ENCODE data around the gene NLGN2.

Gene NLGN2

DNA sequence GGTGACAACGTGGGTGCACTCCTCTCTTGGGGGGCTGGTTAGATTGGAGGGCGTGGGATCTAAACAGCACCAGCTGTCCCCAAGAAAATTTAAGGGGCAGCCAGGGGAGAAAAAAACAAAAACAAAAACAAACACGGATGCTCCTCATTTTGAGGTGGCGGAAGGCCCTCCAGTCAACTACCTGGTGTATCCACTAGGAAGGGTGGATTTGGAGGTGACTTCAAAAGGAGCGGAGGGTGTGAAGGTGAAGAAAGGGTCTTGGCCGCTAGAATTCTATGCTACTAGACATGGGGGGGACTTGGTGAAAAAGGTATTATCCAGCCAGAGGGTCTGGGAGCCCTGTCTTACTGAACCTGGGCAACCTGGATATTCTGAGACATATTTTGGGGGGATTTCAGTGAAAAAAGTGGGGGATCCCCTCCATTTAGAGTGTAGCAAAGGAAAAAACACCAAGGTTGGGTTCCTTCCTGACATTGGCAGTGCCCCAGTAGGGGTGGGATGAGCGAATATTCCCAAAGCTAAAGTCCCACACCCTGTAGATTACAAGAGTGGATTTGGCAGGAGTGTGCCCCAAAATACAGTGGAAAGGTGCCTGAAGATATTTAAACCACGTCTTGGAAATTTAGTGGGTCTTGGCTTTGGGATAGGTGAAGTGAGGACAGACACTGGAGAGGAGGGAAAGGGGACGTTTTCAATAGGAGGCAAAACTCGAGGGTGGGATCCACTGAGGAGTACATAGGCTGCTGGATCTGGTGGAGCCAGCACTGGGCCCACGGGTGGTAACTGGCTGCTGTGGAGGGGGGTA, 31.2 kb downstream of the NLGN2 start:
- no peak for DNase-seq

DNA sequence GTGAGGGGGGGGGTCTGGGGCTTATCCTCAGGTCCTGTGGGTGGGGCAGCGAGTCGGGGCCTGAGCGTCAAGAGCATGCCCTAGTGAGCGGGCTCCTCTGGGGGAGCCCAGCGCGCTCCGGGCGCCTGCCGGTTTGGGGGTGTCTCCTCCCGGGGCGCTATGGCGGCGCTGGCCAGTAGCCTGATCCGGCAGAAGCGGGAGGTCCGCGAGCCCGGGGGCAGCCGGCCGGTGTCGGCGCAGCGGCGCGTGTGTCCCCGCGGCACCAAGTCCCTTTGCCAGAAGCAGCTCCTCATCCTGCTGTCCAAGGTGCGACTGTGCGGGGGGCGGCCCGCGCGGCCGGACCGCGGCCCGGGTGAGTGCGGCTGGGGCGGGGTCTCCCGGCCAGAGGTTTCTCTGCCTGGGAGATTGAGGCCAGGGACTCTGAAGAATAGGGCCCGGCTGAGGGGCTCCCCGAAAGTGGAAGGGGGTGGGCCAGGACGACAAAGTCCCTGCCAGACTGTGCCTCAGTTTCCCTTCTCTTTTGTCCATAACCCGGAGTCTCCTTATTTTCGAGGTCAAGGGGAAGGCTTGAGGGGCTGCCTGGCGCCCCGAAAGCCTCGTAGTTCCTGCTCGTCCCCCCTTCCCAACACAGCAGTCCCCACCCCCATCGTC, 31.9 kb downstream of the NLGN2 start, which contains the start of gene FGF11:
FGF11 (plus strand) TSS at position 51 of the 651 bp plus-strand sequence; CDS start at position 160, 109 bp downstream.
- no peak for DNase-seq

DNA sequence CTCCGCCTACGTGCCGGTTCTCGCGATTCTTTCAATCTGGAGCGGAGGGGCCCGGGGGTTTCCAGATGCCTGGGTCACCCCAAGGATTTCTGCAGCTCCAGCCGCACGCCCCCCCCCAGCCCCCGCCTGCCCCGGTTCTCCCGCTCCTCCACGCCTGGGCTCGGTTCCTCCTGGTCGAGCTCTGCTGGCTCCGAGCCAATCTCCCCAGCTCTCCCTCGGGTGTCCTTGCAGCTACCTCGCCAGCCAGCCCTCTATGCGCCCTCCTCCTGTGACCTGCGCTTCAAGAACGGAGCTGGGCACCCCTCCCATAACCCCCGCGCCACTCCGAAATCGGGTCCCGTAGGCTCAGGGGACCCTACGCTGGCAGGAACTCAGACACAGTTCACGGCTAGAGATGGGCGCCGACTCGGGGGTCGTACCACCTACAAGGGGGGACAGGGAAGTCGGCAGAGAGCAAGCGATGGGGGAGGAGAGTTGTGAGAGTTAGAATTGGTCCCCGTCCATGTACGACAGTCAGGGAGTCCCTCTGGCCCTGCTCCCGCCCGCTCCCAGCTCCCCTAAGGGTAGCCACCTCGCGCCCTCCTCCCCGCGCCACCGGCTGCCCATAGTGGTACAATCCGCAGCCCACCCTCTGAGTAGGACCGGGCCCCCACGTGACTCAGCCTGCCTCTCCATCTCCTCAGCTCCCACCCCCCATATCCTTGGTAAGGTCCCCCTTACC, 32.6 kb downstream of the NLGN2 start:
- DNase-seq = peak; percentile 27

DNA sequence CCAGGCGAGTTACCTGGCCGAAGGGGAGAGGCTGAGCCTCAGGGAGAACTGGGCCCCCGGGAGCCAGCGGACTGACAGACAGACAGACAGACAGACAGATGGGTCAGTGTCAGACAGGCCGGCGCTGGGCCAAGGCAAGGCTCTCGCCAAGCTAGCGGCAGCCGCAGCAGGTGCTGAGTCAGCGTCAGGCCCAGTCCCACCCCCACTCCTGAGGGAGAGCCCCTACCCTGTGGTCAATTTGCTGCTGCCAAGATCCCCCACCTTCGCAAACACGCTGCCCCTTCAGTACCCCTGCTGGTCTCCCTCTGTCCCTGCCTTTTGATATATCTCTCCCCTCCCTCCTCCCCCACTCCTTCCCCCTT, 33.2 kb downstream of the NLGN2 start:
- no peak for DNase-seq

DNA sequence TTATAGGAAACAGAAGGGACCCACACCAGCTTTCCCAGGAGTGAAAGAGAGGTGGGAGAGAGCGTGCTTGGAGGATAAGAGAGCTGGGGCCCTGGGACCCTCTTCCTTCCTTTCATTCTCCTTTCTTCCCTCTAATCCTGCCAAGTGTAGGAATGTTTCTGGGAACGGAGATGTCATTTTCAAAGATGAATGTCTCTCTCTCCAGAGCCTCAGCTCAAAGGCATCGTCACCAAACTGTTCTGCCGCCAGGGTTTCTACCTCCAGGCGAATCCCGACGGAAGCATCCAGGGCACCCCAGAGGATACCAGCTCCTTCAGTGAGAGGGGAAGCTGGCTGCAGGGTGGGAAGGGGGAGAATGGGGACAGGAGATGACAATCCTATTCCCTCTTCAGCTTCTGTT, 33.6 kb downstream of the NLGN2 start:
- DNase-seq = no peak

DNA sequence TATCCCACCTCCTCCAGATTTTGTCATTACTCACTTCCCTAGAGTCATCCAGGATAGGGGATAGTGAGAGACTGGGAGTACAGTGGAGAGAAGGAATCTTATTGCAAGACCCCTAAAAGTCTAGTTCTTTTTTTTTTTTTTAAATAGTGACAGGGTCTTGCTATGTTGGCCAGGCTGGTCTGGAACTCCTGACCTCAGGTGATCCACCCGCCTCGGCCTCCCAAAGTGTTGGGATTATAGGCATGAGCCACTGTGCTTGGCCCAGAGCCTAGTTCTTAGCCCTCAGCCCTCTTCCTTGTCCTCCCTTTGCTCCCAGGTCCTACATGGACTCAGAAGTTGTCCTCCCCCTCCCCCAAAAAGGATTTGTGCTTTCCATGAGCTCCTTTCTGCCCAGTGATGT, 34.5 kb downstream of the NLGN2 start:
- no peak for DNase-seq

DNA sequence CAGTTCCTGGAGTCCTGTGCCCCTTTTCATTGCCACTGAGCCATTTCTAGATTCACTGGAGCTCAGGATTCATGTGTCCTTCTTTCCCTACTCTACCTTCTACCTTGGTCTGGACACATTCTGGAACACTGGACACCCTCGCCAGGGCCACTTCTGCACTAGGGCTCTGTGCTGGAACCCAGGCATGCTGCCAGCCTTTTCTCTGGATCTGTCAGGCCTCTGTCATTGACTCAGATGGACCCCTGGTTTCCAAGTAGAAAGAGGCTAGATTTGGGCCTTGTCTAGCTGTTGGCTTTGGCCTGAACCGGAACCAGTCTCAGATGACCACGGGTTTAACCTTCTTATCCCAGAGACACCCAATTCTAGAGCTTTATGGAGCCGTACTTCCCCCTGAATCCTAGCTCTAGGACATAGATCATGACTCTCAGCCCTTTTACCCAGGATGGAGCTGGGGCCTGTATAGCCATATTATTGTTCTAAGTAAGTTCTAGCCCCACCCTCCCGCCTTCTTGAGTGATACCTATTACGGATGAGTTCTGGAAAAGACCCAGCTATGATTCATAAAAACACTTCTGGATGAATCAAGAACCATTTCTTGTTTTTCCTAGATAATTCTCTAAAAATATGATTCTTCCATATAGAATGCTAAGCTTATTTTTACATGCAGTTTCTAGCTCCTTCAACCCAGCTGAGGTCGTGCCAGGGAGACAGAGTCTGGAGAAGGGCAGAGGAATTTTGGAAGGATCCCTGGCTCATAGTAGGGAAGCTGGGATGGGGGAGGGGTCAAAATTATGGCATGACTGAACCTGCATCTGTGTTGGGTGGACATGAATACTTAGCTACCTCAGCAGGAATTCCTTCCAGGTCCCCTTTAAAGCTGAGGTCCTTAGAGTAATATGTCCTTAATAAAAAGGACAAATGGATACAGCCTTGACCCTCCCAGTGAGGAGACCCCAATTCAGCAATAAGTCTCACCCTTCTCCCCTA, 36.1 kb downstream of the NLGN2 start:
- DNase-seq = no peak

DNA sequence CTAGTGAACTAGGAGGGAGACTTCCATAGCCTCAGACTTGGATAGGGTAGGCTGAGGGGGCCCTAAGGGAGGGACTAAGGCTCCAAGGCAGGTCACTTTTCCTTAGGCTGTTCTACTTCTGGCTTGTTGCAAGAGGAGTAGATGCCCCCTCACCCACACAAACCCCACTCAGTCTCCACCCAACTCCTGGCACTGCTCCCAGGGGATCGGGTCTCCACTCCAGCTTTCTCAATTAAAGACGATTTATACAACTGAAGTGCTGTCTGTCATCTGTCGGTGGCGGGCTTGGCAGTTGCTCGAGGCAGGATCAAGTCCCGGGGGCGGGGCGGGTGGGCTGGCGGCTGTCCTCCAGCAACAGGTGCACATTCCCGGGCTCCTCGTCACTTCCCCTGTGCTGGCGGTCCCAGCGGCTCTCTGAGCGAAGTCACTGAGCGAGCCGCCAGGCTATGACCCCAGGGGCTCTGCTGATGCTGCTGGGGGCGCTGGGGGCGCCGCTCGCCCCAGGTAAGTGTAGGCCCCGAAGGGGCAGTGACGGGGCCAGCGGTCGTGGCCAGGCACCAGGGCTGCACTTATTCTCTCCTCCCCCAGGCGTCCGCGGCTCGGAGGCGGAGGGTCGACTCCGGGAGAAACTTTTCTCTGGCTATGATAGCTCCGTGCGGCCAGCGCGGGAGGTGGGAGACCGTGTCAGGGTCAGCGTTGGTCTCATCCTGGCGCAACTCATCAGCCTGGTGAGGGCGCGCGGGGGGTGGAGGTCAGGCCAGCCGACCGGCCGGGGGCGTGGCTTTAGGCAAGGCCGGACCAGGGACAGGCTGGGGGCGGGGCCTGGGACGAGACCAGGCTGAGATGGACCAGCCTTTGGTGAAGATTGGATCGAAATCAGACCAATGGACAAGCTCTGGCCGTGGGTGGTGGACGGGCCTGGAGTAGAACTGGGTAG, 37.3 kb downstream of the NLGN2 start, which contains the start of gene CHRNB1:
CHRNB1 (plus strand) TSS at position 380 of the 937 bp plus-strand sequence; CDS start at position 447, 67 bp downstream.
- DNase-seq = no peak

DNA sequence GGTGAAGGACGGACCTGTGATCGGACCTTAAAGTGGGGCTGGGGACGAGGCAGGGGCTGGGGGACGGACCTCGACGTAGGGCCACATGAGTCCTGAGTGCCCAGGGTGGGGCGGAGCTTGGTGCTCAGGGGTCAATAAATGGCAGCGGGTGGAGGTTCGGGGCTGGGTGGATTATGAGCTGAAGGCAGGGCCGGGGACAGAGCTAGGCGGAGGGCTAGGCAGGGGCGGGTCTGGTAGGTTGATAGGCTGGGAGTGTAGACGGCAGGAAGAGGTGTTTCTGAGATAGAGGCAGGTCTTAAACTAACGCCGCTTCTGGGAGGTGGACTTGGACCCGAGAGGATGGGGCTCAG, 37.9 kb downstream of the NLGN2 start:
- peak; percentile 25 for DNase-seq

DNA sequence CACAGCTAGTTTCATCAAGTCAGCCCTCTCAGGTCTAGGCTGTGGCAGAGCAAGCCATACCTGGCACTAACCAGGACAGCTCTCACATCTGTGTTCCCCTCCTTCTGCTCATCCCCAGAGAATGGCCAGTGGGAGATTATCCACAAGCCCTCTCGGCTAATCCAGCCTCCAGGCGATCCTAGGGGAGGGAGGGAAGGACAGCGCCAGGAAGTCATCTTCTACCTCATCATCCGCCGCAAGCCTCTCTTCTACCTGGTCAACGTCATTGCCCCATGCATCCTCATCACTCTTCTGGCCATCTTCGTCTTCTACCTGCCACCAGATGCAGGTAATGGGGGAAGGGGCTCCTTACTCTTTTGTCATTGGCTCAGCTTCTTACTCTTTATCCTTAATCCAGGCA, 40.8 kb downstream of the NLGN2 start:
- no peak for DNase-seq

DNA sequence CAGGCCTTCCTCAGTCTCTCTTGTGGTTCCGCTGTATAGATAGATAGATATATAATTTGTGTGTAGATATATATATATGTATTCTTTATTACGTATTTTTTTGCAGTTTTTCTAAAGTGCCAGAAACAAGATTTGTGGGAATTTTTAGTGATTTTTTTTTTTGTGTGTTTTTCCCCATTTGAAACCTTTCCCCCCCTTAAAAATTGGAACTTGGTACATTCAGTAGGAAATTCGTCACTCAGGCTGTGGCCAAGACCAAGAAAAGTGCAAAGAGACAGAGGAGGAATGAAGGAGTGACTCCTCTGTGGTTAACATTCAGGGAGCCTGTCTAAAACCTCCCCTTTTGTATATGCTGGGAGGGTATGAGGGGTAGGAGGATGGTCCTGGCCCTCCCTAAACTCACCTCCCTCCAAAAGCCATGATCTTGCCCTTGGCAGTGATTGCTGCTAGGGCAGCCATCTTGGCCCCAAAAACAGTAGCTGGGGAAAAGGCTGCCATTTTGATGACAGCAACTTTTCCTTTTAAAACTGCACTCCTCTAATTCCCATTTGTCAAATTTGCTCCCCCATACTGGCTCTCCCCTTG, 52.4 kb downstream of the NLGN2 start:
- DNase-seq = no peak

DNA sequence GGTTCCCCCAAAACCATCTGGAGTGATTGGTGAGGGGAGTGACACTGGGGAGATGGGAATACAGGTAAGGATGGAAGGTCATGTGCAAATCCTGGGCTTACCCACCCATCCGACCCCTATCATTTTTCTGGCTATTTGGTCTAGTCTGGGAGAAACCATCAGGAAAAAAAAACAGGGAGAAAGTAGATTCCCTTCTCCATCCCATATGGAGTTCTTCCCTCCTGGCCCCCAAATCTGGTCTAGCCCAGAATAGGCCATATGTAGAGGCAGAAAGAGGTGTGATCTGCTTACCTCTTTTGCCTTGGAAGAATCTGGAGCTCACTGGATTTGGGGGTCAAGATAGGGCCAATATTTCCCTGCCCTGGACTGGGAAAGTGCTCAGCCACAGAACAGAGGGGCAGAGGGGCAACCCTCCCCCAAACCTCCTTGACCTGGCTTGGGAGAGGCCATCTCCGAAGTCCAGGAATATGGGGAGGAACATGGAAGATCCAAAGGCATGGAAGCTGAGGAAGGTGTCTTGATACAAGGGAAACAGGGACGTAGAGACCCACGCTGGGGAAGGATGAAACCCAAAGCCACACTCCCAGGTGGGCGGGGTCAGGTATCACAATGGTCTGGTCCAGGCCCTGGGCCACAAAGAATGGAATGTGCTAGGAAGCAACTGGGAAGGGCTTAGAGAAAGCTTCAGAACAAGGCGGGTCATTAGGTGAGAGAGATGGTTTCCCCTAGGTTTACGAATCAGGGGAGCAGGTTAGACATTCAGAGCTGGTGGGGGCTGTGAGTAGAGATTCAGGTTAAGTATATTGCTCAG, 53.4 kb downstream of the NLGN2 start:
- DNase-seq = no peak

DNA sequence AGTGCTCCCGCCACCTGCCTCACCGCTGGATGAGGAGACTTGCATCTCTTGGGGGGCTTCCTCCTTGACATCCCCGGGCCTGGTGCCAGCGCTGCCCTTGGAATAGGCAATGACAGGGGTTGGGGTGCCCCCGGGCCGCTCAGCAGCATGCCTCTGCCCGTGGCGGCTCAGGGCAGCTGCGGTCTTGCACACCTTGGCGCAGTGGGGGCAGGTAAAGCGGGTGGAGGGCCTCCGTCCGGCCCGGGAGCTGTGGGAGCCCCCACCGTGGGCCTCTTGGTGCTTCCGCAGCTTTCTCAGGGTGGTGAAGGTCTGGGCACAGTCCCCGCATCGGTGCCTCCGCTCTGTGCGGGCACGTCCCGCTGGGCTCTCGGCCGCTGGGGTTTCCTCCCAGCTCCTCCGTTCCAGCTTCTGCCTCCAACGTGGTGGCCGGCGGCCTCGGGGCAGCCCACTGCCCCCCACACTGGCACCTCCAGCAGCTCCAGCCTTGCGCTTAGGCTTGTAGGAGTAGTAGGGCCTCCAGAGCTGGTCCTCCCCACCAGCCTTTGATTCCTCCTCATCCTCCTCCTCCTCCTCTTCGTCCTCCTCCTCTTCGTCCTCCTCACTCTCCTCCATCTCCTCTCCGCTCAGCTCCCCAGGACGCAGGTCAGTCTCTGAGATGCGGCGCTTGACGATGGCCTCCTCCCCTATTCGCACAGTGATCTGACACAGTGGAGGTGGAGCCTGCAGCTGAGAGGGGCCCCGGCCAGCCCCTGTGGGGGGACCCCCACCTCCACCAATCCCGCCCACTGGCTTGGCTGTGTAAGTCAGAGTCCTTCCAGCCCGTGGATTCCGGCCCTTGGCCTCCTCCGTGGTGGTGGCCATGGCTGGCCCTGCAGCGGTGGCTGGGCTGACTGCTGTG, 55.1 kb downstream of the NLGN2 start:
- no peak for DNase-seq

DNA sequence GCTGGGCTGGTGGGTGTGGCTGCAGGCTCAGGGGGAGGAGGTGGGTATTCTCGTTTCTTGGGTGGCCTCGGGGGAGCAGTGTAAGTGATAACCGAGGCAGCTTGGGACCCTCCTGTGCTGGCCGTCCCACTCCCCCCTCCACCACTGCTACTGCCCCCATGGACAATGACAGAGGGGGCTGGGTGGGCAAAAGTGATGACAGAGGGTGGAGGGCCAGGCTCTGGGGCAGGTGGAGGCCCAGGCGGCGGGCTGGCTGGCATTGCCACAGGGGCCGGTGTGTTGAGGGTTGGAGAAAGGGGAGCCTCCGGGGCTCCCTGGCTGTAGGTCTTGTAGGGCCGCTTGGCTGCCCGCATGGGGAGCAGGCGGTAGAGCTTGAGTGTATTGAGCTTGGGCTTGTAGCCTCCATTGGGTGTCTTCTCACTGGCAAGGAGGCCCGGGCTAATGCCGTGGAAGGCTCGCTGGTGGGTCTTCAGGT, 55.8 kb downstream of the NLGN2 start:
- no peak for DNase-seq

DNA sequence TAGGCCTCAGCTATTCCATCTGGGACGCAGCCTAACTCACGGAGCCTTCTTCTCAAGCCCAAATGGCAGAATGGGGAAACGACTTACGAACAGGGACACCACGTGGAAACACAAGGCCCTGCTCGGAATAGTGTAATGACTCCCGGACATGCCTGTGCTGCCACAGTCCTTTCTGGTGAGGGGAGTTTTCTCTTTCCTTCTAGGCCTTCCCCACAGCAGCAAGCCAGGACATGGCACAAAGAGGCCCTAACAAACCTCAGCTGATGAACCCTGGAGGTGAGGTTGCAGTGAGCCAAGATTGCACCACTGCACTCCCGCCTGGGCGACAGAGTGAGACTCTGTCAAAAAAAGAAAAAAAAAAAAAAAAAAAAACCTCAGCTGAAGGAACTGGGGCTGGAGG, 56.4 kb downstream of the NLGN2 start:
- DNase-seq = no peak

DNA sequence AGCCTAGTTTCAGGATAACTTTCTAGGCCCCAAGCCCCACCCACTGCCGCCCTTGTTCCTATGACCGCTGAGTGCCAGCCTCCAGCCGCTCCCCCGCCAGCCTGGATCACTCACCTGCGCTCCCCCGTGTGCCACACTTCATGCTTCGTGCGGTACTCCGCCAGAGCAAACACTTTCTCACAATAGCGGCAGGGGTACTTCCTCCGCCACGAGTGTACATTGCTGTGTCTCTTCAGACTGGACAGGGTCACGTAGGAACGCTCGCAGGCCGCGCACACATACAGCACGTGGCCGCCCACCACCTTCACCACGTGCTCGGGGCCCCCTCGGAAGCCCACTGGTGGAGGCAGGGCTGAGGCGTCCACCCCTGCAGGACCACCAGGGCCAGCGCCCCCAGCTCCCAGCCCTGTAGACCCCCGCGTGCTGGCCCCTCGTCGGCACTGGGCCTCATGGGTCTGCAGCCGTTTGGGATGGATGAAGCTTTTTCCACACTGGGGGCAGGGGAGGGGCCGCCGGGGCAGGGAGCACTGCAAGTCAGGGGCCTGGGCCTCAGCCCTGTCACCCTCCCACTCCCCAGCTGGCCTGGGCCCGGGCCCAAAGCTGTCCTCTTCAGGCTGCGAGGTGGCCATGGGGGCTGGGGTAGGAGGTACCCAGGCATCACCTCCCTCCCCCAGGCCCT, 58.1 kb downstream of the NLGN2 start:
- DNase-seq = no peak

DNA sequence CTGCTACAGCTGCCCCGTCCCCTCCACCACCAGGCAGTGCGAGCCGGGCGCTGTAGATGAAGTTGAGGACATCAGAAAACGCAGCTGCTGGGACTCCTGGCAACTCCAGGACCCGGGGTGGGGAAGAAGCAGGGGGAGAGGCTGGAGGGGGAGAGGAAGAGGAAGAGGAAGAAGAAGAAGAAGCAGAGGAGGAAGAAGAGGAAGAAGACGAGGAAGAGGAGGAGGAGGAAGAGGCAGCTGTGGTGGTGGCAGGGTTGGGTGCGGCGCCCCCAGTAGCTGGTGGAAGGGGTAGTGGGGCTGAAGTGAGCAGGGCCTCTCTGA, 58.6 kb downstream of the NLGN2 start:
- no peak for DNase-seq

DNA sequence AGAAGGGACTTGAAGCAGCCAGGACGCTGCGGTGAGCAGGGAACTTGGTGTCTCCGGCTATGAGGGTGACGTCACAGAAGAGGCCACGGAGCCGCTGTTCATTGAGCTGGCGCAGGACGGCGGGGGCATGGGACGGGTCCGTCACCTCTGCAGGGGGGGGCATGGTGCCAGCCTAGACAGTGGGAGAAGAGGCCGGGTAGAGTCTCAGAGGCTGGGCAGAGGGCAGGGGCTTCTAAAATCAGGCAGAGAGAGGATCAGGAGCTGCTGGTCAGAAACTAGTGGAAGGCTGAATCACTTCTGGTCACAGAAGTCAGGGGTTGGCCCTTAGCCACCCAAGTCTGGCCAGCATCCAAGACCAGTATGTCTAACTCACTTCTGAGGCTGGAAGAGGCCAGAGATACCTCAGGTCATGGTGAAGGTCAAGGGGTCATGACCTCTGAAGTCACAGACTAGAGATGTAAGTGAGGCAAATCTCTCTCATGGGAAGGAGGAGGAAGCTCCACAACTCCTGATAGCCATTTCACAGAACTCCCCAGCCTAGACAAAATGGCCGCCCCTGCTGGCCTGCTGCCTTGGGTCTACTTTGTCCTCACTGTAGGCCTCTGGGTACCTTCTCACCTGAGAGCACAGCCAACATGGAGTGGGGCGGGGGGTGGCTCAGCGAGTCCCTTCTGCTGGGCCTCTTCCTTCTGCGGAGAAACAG, 59.1 kb downstream of the NLGN2 start:
- no peak for DNase-seq
